PC-3 (cell line): ENCODE data around the gene CATSPERZ.

Source experiments
- CTCF ChIP-seq: fragments of 300-600 bp; sonication (generic); conservative IDR thresholded peaks from 2 replicates; pipeline ENCODE4 v1.5.1; 2017; ENCODE audit warnings: antibody characterized with exemption, low read depth, mild to moderate bottlenecking, low read length
- EZH2phosphoT487 ChIP-seq: fragments of 300-600 bp; sonication (generic); IDR thresholded peaks from 2 replicates; pipeline ENCODE4 v1.6.1; 2018; ENCODE audit warnings: mild to moderate bottlenecking, antibody characterized with exemption, low read length, borderline replicate concordance

GRCh38 chr11:64253481-64253880 is 46.7 kb upstream of the CATSPERZ start:
- no peak for TF ChIP-seq EZH2phosphoT487
- no peak for TF ChIP-seq CTCF
